WTC11 (cell line): Measurements from ENCODE around the gene SMOC1. TPM values are rescaled to one million over a fixed set of nuclear protein-coding genes. Genes with fewer than 3 reads are reported as not detected.

Experiments
- ATAC-seq: fragments of 200-7000 bp; cut with Tn5 transposase; 2 replicates; pipeline ENCODE4 v1.10.0; 2021; ENCODE audit warnings: mild to moderate bottlenecking, moderate library complexity
- CTCF ChIA-PET: fragments of 300-600 bp; sonication (Branson Sonifier 250); formaldehyde crosslinking; loops from one replicate; lab custom pipeline; 2021; ENCODE audit warnings: antibody characterized with exemption; lab: Charles Lee
- POLR2A ChIA-PET: fragments of 350-600 bp; sonication (Branson Sonifier 250); formaldehyde crosslinking; loops from one replicate; lab custom pipeline; 2021; ENCODE audit warnings: antibody characterized with exemption; lab: Charles Lee
- DNase-seq: peaks from one replicate; pipeline ENCODE4 v3.0.0; 2021; ENCODE audit warnings: low spot score
- H3K27ac Mint-ChIP-seq: 2 replicates; pipeline ENCODE4 v1.8.0; 2021; ENCODE audit warnings: mixed read lengths
- H3K27me3 Mint-ChIP-seq: 2 replicates; pipeline ENCODE4 v1.8.0; 2021; ENCODE audit warnings: low read depth, mild to moderate bottlenecking, moderate library complexity, mixed read lengths
- H3K36me3 Mint-ChIP-seq: 2 replicates; pipeline ENCODE4 v1.8.0; 2021; ENCODE audit warnings: mixed read lengths
- H3K4me1 Mint-ChIP-seq: 2 replicates; pipeline ENCODE4 v1.8.0; 2022; ENCODE audit warnings: mixed read lengths
- H3K4me3 Mint-ChIP-seq: 2 replicates; pipeline ENCODE4 v1.8.0; 2021; ENCODE audit warnings: mild to moderate bottlenecking, moderate library complexity, mixed read lengths
- H3K9me3 Mint-ChIP-seq: 2 replicates; pipeline ENCODE4 v1.8.0; 2021; ENCODE audit warnings: mixed read lengths
- ATF2 ChIP-seq: sonication (generic); formaldehyde crosslinking; IDR thresholded peaks from 2 replicates; pipeline ENCODE4 v1.8.1; 2022; ENCODE audit warnings: low read depth, missing genetic modification reagents, borderline replicate concordance
- E2F4 ChIP-seq: sonication (generic); formaldehyde crosslinking; IDR thresholded peaks from 2 replicates; pipeline ENCODE4 v1.8.1; 2022; ENCODE audit warnings: low read depth, mild to moderate bottlenecking, moderate library complexity, missing genetic modification reagents, borderline replicate concordance
- FOXK1 ChIP-seq: sonication (generic); formaldehyde crosslinking; IDR thresholded peaks from 2 replicates; pipeline ENCODE4 v1.8.0; 2022; ENCODE audit warnings: mild to moderate bottlenecking, moderate library complexity, missing genetic modification reagents
- GABPB1 ChIP-seq: sonication (generic); formaldehyde crosslinking; IDR thresholded peaks from 2 replicates; pipeline ENCODE4 v1.8.1; 2023; ENCODE audit warnings: mild to moderate bottlenecking, missing genetic modification reagents
- GRHL2 ChIP-seq: fragments of 250-450 bp; sonication (Bioruptor Pico); IDR thresholded peaks from 2 replicates; pipeline ENCODE4 v1.8.0; 2022; ENCODE audit warnings: mild to moderate bottlenecking, moderate library complexity; ENCODE audit not compliant: insufficient replicate concordance, severe bottlenecking
- IRF2 ChIP-seq: sonication (generic); formaldehyde crosslinking; IDR thresholded peaks from 2 replicates; pipeline ENCODE4 v1.8.0; 2022; ENCODE audit warnings: low read depth, missing genetic modification reagents, borderline replicate concordance
- JUN ChIP-seq: sonication (generic); formaldehyde crosslinking; IDR thresholded peaks from 2 replicates; pipeline ENCODE4 v1.8.0; 2023; ENCODE audit warnings: mild to moderate bottlenecking, missing genetic modification reagents
- KAT7 ChIP-seq: sonication (generic); formaldehyde crosslinking; IDR thresholded peaks from 2 replicates; pipeline ENCODE4 v1.8.1; 2023; ENCODE audit warnings: missing genetic modification reagents, mild to moderate bottlenecking, borderline replicate concordance
- NFE2L1 ChIP-seq: sonication (generic); formaldehyde crosslinking; IDR thresholded peaks from 2 replicates; pipeline ENCODE4 v1.8.1; 2023; ENCODE audit warnings: missing genetic modification reagents
- NR2C2 ChIP-seq: sonication (generic); formaldehyde crosslinking; IDR thresholded peaks from 2 replicates; pipeline ENCODE4 v1.8.0; 2022; ENCODE audit warnings: mild to moderate bottlenecking, missing genetic modification reagents
- NR3C1 ChIP-seq: sonication (generic); formaldehyde crosslinking; conservative IDR thresholded peaks from 2 replicates; pipeline ENCODE4 v1.8.1; 2023; ENCODE audit warnings: low read depth, mild to moderate bottlenecking, missing genetic modification reagents
- RORB ChIP-seq: fragments of 250-450 bp; sonication (Bioruptor Pico); IDR thresholded peaks from 2 replicates; pipeline ENCODE4 v1.9.0; 2021; ENCODE audit warnings: mild to moderate bottlenecking
- ZNF219 ChIP-seq: sonication (generic); formaldehyde crosslinking; IDR thresholded peaks from 2 replicates; pipeline ENCODE4 v1.8.0; 2023; ENCODE audit warnings: missing genetic modification reagents, mild to moderate bottlenecking, borderline replicate concordance
- ZNF416 ChIP-seq: fragments of 250-450 bp; sonication (Bioruptor Pico); IDR thresholded peaks from 2 replicates; pipeline ENCODE4 v1.9.0; 2021; ENCODE audit warnings: mild to moderate bottlenecking, inconsistent platforms
- ZNF423 ChIP-seq: fragments of 250-450 bp; sonication (Bioruptor Pico); IDR thresholded peaks from 2 replicates; pipeline ENCODE4 v2.1.2; 2022; ENCODE audit warnings: mild to moderate bottlenecking, moderate library complexity
- ZSCAN18 ChIP-seq: fragments of 250-450 bp; sonication (Bioruptor Pico); IDR thresholded peaks from 2 replicates; pipeline ENCODE4 v2.1.2; 2022; ENCODE audit warnings: mild to moderate bottlenecking, moderate library complexity
- total RNA-seq: library from RNA; stranded (reverse); gene quantifications from 3 replicates; pipeline ENCODE4 v1.2.3, GENCODE V29; 2021
- TF ChIP-seq, protein P1 (sequence below): sonication (generic); formaldehyde crosslinking; IDR thresholded peaks from 2 replicates; pipeline ENCODE4 v1.8.0; 2022; ENCODE audit warnings: missing genetic modification reagents
- TF ChIP-seq, protein P2 (sequence below): sonication (generic); formaldehyde crosslinking; IDR thresholded peaks from 2 replicates; pipeline ENCODE4 v1.8.0; 2022; ENCODE audit warnings: mild to moderate bottlenecking, missing genetic modification reagents
- TF ChIP-seq, protein P3 (sequence below): sonication (generic); formaldehyde crosslinking; conservative IDR thresholded peaks from 2 replicates; pipeline ENCODE4 v1.8.1; 2022; ENCODE audit warnings: mild to moderate bottlenecking, missing genetic modification reagents

Gene SMOC1
- total RNA-seq, 1 experiment from 2014 or later = 1.1 TPM

GRCh38 chr14:69997849-69998248 lies 118.6 kb downstream of the SMOC1 start:
- no peaks in the 10 kb centered on the region for H3K36me3 Mint-ChIP-seq
- H3K27ac Mint-ChIP-seq = no peak overlapping the region
- peaks cover 4% of the 10 kb centered on the region; the same call in 1 of the 2 replicates for H3K9me3 Mint-ChIP-seq
- ATAC-seq = no peak
- H3K27me3 Mint-ChIP-seq = no peaks in the 10 kb centered on the region
- no peak for DNase-seq
- ChIA-PET POLR2A (no interaction called here), CTCF (no interaction called here)
- no peak for TF ChIP-seq RORB (CRISPR knock-in tag)
- TF ChIP-seq ATF2 = no peak
- TF ChIP-seq, protein P1, sequence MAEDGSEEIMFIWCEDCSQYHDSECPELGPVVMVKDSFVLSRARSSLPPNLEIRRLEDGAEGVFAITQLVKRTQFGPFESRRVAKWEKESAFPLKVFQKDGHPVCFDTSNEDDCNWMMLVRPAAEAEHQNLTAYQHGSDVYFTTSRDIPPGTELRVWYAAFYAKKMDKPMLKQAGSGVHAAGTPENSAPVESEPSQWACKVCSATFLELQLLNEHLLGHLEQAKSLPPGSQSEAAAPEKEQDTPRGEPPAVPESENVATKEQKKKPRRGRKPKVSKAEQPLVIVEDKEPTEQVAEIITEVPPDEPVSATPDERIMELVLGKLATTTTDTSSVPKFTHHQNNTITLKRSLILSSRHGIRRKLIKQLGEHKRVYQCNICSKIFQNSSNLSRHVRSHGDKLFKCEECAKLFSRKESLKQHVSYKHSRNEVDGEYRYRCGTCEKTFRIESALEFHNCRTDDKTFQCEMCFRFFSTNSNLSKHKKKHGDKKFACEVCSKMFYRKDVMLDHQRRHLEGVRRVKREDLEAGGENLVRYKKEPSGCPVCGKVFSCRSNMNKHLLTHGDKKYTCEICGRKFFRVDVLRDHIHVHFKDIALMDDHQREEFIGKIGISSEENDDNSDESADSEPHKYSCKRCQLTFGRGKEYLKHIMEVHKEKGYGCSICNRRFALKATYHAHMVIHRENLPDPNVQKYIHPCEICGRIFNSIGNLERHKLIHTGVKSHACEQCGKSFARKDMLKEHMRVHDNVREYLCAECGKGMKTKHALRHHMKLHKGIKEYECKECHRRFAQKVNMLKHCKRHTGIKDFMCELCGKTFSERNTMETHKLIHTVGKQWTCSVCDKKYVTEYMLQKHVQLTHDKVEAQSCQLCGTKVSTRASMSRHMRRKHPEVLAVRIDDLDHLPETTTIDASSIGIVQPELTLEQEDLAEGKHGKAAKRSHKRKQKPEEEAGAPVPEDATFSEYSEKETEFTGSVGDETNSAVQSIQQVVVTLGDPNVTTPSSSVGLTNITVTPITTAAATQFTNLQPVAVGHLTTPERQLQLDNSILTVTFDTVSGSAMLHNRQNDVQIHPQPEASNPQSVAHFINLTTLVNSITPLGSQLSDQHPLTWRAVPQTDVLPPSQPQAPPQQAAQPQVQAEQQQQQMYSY (CRISPR knock-in tag) = no peak
- no peak for TF ChIP-seq ZSCAN18 (CRISPR knock-in tag)
- TF ChIP-seq ZNF219 (CRISPR knock-in tag) = no peak
- TF ChIP-seq NFE2L1 = no peak
- no peak for TF ChIP-seq NR2C2 (CRISPR knock-in tag)
- H3K4me1 Mint-ChIP-seq = peaks cover 12% of the 10 kb centered on the region
- H3K4me3 Mint-ChIP-seq = no peak overlapping the region

- Mint-ChIP-seq H3K27me3 (no peaks in the 10 kb centered on the region), H3K9me3 (peaks cover 4% of the 10 kb centered on the region; the same call in 1 of the 2 replicates), H3K27ac (no peak overlapping the region), H3K4me3 (no peak overlapping the region), H3K4me1 (peaks cover 12% of the 10 kb centered on the region), H3K36me3 (no peaks in the 10 kb centered on the region)
- ChIA-PET POLR2A (no interaction called here), CTCF (interaction anchor here (0.6 to 1.6 kb wide), 4 partner anchors 15 to 120 kb away, joined by 3 to 5 read pairs (median 4); partner anchors contain the start of gene SMOC1)
- TF ChIP-seq E2F4 (CRISPR knock-in tag) (no peak), ZNF423 (CRISPR knock-in tag) (no peak), JUN (CRISPR knock-in tag) (no peak), GRHL2 (no peak), RORB (CRISPR knock-in tag) (no peak), GABPB1 (no peak), FOXK1 (CRISPR knock-in tag) (no peak), KAT7 (CRISPR knock-in tag) (no peak), NR3C1 (no peak), IRF2 (no peak), ZNF416 (no peak)
- TF ChIP-seq, protein P2, sequence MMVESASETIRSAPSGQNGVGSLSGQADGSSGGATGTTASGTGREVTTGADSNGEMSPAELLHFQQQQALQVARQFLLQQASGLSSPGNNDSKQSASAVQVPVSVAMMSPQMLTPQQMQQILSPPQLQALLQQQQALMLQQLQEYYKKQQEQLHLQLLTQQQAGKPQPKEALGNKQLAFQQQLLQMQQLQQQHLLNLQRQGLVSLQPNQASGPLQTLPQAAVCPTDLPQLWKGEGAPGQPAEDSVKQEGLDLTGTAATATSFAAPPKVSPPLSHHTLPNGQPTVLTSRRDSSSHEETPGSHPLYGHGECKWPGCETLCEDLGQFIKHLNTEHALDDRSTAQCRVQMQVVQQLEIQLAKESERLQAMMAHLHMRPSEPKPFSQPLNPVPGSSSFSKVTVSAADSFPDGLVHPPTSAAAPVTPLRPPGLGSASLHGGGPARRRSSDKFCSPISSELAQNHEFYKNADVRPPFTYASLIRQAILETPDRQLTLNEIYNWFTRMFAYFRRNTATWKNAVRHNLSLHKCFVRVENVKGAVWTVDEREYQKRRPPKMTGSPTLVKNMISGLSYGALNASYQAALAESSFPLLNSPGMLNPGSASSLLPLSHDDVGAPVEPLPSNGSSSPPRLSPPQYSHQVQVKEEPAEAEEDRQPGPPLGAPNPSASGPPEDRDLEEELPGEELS (CRISPR knock-in tag) = no peak
- TF ChIP-seq, protein P3, sequence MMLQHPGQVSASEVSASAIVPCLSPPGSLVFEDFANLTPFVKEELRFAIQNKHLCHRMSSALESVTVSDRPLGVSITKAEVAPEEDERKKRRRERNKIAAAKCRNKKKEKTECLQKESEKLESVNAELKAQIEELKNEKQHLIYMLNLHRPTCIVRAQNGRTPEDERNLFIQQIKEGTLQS (CRISPR knock-in tag) = no peak
- ATAC-seq (no peak), DNase-seq (no peak)
These were observed 120.1 kb downstream of the SMOC1 start for GRCh38 chr14:69999261-69999674.
